GM10248 (cell line): ENCODE data around the gene TRABD.

ENCODE experiments used
- CTCF ChIA-PET: fragments of 300-600 bp; sonication (Branson Sonifier 250); formaldehyde crosslinking; extraction: SDS; loops from one replicate; lab custom pipeline; 2021; ENCODE audit warnings: antibody characterized with exemption; lab: Yijun Ruan, JAX
- POLR2A ChIA-PET: fragments of 350-650 bp; sonication (Branson Sonifier 250); formaldehyde crosslinking; extraction: SDS; loops from one replicate; lab custom pipeline; 2020; ENCODE audit warnings: antibody characterized with exemption; lab: Yijun Ruan, JAX
- DNase-seq: peaks from one replicate; pipeline ENCODE4 v3.0.0; 2012; ENCODE audit errors: extremely low spot score
- TF ChIP-seq, protein P1 (sequence below): IDR thresholded peaks from 2 replicates; pipeline ENCODE4 v1.5.1; 2012; ENCODE audit warnings: mild to moderate bottlenecking, low read depth; ENCODE audit errors: extremely low read depth, missing control alignments, control extremely low read depth

The TRABD gene

DNA sequence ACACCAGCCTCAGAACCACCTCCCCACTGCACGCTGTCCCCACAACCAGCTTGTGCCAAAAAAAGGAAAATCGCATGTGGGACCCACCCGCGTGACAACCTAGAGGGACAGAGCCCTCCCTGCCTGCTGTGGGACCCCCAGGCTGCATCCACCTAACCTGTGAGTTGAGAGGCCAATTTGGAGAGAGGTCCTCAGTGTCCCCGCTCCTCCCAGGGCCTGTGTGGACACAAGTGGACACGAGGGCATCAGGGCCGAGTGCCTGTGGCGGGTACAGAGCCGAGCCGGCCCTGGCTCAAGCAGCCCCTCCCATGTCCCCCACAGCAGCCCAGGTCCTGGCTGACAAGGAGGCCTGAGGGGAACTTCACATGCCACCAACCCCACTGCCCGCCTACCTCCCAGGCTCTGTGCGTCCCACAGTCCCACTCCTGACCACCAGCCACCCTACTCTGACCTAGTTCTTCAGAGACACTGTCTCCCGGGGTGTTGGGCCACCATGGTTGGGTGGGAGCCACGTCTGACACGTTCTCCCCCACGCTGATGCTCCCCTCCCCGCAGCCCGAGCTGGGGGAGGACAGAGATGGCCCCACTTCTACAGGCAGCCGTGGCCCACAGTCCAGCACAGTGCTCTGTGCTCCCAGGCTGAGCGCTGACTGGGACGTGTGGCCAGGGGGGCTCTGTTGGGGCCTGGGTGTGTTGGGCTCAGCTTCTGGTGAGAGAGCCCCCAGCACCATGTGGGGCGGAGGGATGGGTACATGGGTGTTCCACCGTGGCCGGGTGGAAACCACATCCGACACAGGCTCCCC, 34.3 kb downstream of the TRABD start:
- no peak for DNase-seq
- TF ChIP-seq, protein P1, sequence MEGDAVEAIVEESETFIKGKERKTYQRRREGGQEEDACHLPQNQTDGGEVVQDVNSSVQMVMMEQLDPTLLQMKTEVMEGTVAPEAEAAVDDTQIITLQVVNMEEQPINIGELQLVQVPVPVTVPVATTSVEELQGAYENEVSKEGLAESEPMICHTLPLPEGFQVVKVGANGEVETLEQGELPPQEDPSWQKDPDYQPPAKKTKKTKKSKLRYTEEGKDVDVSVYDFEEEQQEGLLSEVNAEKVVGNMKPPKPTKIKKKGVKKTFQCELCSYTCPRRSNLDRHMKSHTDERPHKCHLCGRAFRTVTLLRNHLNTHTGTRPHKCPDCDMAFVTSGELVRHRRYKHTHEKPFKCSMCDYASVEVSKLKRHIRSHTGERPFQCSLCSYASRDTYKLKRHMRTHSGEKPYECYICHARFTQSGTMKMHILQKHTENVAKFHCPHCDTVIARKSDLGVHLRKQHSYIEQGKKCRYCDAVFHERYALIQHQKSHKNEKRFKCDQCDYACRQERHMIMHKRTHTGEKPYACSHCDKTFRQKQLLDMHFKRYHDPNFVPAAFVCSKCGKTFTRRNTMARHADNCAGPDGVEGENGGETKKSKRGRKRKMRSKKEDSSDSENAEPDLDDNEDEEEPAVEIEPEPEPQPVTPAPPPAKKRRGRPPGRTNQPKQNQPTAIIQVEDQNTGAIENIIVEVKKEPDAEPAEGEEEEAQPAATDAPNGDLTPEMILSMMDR: no peak
- POLR2A ChIA-PET: no interaction called here
- CTCF ChIA-PET: interaction anchor here (1.1 to 1.2 kb wide), 2 partner anchors 13 to 24 kb away, joined by 3 read pairs; no protein-coding TSS in a partner anchor

DNA sequence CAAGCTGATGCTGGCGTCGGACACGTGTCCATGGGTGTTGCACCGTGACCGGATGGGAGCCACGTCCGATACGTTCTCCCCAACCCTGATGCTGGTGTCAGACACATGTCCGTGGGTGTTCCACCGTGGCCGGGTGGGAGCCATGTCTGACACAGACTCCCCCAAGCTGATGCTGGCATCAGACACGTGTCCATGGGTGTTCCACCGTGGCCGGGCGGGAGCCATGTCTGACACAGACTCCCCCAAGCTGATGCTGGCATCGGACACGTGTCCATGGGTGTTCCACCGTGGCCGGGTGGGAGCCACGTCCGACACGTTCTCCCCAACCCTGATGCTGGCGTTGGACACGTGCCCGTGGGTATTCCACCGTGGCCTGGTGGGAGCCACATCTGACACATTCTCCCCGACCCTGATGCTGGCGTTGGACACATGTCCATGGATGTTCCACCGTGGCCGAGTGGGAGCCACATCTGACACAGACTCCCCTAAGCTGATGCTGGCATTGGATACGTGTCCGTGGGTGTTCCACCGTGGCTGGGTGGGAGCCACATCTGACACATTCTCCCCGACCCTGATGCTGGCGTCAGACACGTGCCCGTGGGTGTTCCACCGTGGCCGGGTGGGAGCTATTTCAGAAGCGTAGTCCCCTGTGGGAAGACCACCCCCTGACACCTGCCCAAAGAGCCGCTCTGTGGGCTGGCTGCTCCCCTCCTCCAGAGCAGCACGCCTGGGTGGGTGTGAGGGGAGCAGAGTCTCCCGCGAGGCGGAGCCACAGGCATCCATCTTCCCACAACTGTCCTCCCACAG, 35.1 kb downstream of the TRABD start:
- ChIA-PET POLR2A (no interaction called here), CTCF (interaction anchor here (1.0 to 3.0 kb wide), 6 partner anchors 9 to 72 kb away, joined by 3 to 10 read pairs (median 6); no protein-coding TSS in a partner anchor)

DNA sequence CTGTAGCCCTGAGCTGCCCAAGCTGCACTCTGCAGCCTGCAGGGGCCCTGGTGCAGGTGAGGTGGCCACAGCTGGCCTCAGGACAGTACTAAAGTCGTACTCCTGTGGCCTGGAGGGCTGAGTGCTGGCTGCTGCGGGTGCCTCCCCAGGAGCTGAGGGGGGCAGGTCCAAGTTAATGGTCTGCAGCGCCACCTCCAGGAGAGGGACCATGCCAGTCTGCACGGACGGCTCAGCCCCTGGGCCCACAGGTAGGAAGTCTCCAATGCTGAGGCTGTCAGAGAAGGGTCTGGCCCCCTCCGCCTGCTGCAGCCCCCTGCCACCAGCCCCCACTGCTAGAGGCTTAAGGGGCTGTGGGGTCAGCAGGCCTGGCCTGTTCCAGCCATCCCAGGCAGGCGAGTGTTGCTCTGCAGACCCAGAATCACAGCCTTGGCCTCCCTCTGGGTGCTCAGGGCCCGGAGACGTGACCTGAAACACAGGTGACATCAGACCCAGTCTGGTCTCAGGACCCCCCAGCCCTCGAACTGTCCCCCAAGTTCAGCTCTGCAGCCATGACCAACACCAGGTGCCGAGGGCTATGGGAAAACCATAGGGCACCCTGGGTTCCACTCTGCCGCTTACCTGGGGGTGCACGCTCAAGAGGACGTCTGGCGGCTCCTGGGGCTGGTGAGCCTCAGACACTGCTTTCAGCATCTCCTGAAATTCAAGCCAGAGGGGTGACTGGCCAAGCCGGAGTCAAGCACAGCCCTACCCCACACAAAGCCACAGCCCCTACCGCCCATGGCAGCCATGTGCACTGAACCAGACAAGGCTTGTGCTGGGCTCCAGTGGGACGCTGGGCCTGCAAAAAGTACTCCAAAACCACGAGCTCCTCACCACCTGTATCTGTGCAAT, 35.9 kb downstream of the TRABD start:
- no peak for DNase-seq
- CTCF ChIA-PET: interaction anchor here (0.9 to 3.0 kb wide), 7 partner anchors 7 to 73 kb away, joined by 3 to 10 read pairs (median 6); no protein-coding TSS in a partner anchor
- TF ChIP-seq, protein P1: no peak
- POLR2A ChIA-PET: no interaction called here

More for the DNA sequence above, 35.1 kb downstream of the TRABD start:
- TF ChIP-seq, protein P1: no peak
- DNase-seq: no peak

DNA sequence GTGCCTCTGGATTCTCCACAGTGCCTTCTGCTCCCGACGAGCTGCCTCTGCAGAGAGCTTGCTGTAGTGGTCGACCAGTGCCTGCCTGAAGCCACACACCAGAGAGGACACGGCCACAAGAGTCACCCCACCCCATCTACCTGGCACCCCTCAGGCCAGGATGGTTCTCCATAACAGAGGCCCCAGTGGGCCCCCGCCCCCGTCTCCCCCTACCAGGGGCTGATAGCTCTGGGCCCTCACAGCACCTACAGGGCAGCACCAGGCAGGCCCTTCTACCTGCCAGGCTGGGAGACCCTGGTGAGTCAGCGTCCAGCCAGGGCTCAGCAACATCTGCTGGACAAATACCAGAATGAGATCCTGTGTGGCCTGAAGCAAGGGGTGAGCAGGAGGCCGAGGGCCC, 36.8 kb downstream of the TRABD start:
- DNase-seq: no peak
- TF ChIP-seq, protein P1: no peak
- ChIA-PET POLR2A (no interaction called here), CTCF (interaction anchor here (0.9 to 3.0 kb wide), 5 partner anchors 8 to 74 kb away, joined by 3 to 10 read pairs (median 6); no protein-coding TSS in a partner anchor)

DNA sequence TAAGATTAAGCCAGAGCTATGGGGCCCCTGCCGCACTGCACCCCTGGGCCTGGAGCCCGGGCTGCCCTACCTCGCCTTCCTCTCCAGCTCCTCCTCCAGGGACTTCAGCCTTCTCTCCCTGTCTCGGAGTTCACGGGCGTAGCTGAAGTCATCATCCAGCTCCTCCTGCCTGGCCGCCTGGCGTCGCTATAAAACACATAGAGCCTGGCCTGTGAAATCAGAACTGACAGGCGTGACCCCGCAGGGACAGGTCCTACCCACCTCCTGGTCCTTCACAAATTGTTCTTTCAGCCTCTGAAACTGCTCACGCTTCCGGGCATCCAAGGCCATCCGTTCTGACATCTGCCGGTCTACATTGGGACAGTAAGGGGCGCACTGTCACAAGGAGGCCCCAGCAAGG, 38.4 kb downstream of the TRABD start:
- TF ChIP-seq, protein P1: no peak
- DNase-seq: no peak
- POLR2A ChIA-PET: no interaction called here
- CTCF ChIA-PET: interaction anchor here (1.5 kb wide), 1 partner anchor 8 kb away, joined by 3 read pairs; no protein-coding TSS in a partner anchor
